ENCODE results near the gene BICRA.
"Not testable (repeated sequence)": the region's sequence is repeated elsewhere in the genome, so short reads cannot be mapped to it uniquely, and the experiment has no call there.

Gene BICRA

DNA sequence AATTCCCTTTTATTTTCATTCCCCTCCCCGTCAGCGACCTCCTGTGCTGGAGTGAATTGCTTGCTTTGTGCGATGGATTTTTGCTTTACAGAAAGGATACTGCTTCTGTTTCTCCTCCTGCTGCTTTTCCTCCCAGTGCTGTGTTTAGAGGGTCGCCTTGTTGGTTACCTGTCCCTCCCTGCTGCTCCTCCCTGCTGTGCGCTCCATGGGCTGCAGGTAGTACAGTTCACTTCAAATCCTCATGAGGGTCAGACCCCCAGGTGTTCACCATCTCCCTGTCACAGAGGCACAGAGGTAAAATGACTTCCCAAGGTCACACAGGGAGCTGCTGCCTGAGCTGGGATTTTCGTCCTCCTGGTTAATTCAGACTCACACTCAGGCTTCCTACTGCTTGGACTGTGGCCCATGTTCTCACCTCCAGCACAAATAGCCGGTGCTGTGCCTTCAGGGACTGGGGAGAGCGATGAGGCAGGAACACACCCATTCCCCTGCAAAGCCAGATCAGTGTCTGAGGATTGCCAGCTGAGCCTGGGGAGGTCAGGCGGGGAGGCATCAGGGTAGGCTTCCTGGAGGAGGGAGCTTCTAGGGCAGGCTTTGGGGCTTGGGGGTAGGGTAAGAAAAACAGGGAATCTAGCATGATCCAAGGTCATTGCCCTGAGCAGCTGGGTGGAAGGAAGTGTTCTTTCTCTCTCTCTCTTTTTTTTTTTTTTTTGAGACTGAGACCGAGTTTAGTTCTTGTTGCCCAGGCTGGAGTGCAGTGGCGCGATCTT lies 14.4 kb downstream of the BICRA start:
- Histone ChIP-seq H3K4me3 (ENCODE audit: low read length) (no peak overlapping the region), H3K4me2 (ENCODE audit: low read length) (no peak overlapping the region), H3K27me3 (ENCODE audit: control insufficient read depth, insufficient read depth, low read length) (no peaks in the 10 kb centered on the region), H3K36me3 (ENCODE audit: insufficient read depth, low read length) (peaks cover 6% of the 10 kb centered on the region), H3K9me3 (replicated peaks; ENCODE audit: low read length) (no peaks in the 10 kb centered on the region), H3K4me1 (ENCODE audit: control insufficient read depth, insufficient read depth, low read length) (peaks cover 5% of the 10 kb centered on the region), H3K9ac (ENCODE audit: low read depth, low read length) (no peak overlapping the region)

DNA sequence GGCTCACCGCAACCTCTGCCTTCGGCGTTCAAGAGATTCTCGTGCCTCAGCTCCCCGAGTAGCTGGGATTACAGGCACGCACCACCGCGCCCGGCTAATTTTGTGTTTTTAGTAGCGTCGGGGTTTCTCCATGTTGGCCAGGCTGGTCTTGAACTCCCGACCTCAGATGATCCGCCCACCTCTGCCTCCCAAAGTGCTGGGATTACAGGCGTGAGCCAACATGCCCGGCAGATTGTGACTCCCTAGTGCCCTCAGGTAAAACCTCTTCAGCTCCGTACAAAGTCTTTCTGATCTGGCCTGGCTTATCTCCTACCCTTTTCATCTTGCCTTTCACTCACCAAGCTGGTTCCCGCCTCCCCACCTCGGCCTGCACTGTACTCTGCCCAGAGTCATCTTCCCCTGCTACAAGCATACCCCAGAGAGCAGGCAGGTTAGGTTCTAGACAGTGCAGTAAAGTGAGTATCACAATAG lies 15.0 kb downstream of the BICRA start:
- Histone ChIP-seq H3K9me3 (replicated peaks; ENCODE audit: low read length) (no peaks in the 10 kb centered on the region), H3K27me3 (ENCODE audit: control insufficient read depth, insufficient read depth, low read length) (no peaks in the 10 kb centered on the region), H3K4me1 (ENCODE audit: control insufficient read depth, insufficient read depth, low read length) (no peaks in the 10 kb centered on the region), H3K9ac (ENCODE audit: low read depth, low read length) (no peak overlapping the region), H3K4me2 (ENCODE audit: low read length) (no peak overlapping the region), H3K36me3 (ENCODE audit: insufficient read depth, low read length) (peaks cover 6% of the 10 kb centered on the region), H3K4me3 (ENCODE audit: low read length) (no peak overlapping the region)

DNA sequence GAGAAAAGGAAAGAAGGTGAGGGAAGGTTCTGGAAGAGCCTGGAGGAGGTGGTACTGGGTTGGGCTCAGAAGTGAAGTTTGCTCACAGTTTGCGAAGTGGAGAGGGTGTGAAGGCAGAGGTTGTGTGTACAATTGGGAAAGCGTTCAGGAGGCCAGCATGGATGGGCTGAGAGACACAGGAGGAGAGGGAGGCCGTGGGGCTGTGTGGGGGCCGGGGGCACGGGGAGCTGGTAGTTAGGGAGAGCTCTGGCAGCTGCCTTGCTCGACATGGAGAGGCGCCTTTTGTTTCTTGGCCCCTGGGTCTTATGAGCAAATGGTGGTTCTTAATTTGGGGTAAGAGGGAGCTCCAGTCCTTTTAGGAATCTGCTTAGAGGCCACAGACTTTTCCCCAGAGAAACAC lies 16.7 kb downstream of the BICRA start:
- Histone ChIP-seq H3K4me3 (ENCODE audit: low read length) (no peak overlapping the region), H3K27me3 (ENCODE audit: control insufficient read depth, insufficient read depth, low read length) (no peaks in the 10 kb centered on the region), H3K4me1 (ENCODE audit: control insufficient read depth, insufficient read depth, low read length) (peaks cover under 1% of the 10 kb centered on the region), H3K36me3 (ENCODE audit: insufficient read depth, low read length) (peaks cover 9% of the 10 kb centered on the region), H3K9ac (ENCODE audit: low read depth, low read length) (no peak overlapping the region), H3K4me2 (ENCODE audit: low read length) (no peak overlapping the region), H3K9me3 (replicated peaks; ENCODE audit: low read length) (no peaks in the 10 kb centered on the region)

DNA sequence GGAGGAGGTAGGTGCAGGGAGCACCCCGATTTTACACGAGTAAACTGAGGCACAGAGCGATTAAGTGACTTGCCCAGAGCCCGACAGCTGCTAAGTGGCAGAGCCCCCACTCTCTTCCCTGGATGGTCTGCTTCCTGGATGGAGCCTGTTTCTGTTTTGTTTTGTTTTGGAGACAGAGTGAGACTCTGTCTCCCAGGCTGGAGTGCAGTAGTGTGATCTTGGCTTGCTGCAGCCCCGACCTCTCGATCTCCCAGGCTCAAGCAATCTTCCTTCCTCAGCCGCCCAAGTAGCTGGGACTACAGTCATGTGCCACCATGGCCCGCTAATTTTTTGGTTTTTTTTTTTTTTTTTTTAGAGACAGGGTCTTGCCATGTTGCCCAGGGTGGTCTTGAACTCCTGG lies 17.3 kb downstream of the BICRA start:
- Histone ChIP-seq H3K4me3 (ENCODE audit: low read length) (no peak overlapping the region), H3K36me3 (ENCODE audit: insufficient read depth, low read length) (peaks cover 11% of the 10 kb centered on the region), H3K27me3 (ENCODE audit: control insufficient read depth, insufficient read depth, low read length) (no peaks in the 10 kb centered on the region), H3K4me1 (ENCODE audit: control insufficient read depth, insufficient read depth, low read length) (peaks cover 4% of the 10 kb centered on the region), H3K9ac (ENCODE audit: low read depth, low read length) (no peak overlapping the region), H3K9me3 (replicated peaks; ENCODE audit: low read length) (no peaks in the 10 kb centered on the region), H3K4me2 (ENCODE audit: low read length) (no peak overlapping the region)

DNA sequence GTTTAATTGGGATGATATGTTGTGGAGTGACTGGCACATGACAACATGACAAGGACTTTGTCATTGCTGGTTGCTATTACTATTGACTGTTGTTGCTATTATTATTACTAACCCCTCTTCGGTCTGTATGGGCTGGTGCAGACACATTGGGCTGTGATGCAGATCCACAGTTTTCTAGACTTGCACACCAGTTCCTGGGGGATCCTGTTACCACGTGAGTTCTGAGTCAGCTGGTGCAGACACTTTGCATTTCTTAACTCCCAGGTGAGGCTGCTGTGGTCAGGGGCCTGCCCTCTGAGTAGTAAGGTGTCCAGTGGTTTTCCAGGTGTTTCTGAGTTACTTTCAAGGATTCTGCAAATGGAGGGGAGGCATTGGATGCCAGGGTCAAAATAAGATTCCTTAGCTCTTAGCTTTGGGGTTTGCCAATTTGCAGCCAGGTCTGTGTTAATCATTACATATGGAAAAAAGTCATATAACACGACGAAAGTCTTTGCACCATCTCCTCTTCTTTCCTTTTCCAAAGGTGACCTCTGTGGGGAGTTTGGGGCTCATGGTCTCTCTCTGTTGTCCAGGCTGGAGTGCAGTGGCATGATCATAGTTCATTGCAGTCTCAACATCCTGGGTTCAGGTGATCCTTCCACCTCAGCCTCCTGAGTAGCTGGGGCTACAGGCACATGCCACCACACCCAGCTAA lies 19.3 kb downstream of the BICRA start:
- H3K4me2 ChIP-seq (ENCODE audit: low read length) = no peak overlapping the region
- H3K4me1 ChIP-seq (ENCODE audit: control insufficient read depth, insufficient read depth, low read length) = peaks cover 10% of the 10 kb centered on the region
- no peak overlapping the region for H3K9ac ChIP-seq (ENCODE audit: low read depth, low read length)
- H3K4me3 ChIP-seq (ENCODE audit: low read length) = no peak overlapping the region
- no peaks in the 10 kb centered on the region for H3K27me3 ChIP-seq (ENCODE audit: control insufficient read depth, insufficient read depth, low read length)
- peaks cover 15% of the 10 kb centered on the region for H3K36me3 ChIP-seq (ENCODE audit: insufficient read depth, low read length)
- H3K9me3 ChIP-seq (replicated peaks; ENCODE audit: low read length) = no peaks in the 10 kb centered on the region

DNA sequence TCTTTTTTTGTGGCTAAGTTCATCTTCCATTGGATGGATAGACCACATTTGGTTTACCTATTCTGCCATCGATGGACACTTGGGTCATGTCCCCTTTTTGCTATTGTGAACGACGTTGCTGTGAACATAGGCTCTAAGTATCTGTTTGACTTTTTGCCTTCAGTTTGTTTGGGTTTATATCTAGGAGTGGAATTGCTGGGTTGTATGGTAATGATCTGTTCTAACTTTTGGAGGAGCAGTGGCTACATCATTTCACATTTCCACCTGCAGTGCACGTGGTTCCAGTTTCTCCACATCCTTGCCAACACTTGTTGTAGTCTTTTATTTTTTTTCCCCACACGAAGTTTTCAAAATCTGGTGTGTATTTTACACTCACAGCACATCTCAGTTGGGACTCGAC lies 21.7 kb downstream of the BICRA start:
- Histone ChIP-seq H3K4me2 (ENCODE audit: low read length) (no peak overlapping the region), H3K27me3 (ENCODE audit: control insufficient read depth, insufficient read depth, low read length) (no peaks in the 10 kb centered on the region), H3K4me3 (ENCODE audit: low read length) (no peak overlapping the region), H3K36me3 (ENCODE audit: insufficient read depth, low read length) (peaks cover 10% of the 10 kb centered on the region), H3K9me3 (replicated peaks; ENCODE audit: low read length) (no peaks in the 10 kb centered on the region), H3K9ac (ENCODE audit: low read depth, low read length) (no peak overlapping the region), H3K4me1 (ENCODE audit: control insufficient read depth, insufficient read depth, low read length) (peaks cover 10% of the 10 kb centered on the region)

DNA sequence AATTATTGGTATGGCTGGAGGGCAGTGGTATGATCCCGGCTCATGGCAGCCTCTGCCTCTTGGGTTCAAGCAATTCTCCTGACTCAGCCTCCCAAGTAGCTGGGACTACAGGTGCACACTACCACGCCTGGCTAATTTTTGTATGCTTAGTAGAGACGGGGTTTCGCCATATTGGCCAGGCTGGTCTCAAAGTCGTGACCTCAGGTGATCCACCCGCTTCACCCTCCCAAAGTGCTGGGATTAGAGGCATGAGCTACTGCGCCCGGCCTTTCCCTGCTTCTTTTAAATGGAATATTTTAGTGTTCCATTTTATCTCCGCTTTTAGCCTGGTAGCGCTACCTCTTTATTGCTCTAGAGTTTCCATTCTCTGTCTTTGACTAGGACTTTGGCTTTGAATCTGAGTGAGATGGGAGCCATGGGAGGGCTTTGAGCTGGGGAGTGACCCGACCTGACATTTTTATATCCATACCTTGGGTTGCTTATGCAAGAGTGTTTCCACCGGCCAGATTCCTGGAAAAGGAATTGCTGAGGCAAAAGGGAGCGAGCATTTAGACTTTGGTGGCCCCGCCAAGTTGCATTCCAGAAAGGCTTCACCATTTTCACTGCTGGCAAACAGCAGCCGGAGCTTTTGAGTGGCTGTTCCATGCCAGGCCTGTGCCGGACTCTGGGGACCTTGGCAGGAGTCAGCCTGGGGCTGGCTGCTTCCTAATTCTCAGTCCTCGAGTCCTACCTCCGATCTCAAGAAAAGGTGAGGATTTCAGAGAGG lies 22.9 kb downstream of the BICRA start:
- Histone ChIP-seq H3K27me3 (ENCODE audit: control insufficient read depth, insufficient read depth, low read length) (no peaks in the 10 kb centered on the region), H3K9ac (ENCODE audit: low read depth, low read length) (no peak overlapping the region), H3K4me1 (ENCODE audit: control insufficient read depth, insufficient read depth, low read length) (peaks cover 10% of the 10 kb centered on the region)

DNA sequence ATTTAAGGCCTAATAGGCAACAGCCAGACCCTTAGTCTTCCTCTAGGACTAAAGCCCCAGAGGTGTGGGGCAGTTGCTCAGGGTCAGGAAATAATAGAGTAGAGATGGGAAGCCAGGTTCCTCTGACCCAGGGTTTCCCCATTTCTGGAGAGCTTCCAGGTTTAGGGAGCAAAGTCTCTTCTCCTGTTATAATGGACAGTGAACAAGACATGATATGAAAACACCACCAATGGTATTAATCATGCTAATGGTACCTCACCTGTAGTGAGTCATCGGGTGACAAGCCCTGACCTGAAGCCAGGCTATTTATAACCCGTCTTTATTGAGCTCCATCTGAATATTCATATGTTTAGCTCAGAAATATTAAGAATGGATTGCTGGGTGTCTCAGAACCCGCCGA lies 24.6 kb downstream of the BICRA start:
- H3K9ac ChIP-seq (ENCODE audit: low read depth, low read length) = no peak overlapping the region
- H3K4me2 ChIP-seq (ENCODE audit: low read length) = no peak overlapping the region
- peaks cover 10% of the 10 kb centered on the region for H3K4me1 ChIP-seq (ENCODE audit: control insufficient read depth, insufficient read depth, low read length)
- H3K9me3 ChIP-seq (replicated peaks; ENCODE audit: low read length) = no peaks in the 10 kb centered on the region
- H3K36me3 ChIP-seq (ENCODE audit: insufficient read depth, low read length) = peaks cover 10% of the 10 kb centered on the region
- no peak overlapping the region for H3K4me3 ChIP-seq (ENCODE audit: low read length)
- no peaks in the 10 kb centered on the region for H3K27me3 ChIP-seq (ENCODE audit: control insufficient read depth, insufficient read depth, low read length)

More for the DNA sequence above, 22.9 kb downstream of the BICRA start:
- Histone ChIP-seq H3K4me3 (ENCODE audit: low read length) (no peak overlapping the region), H3K4me2 (ENCODE audit: low read length) (no peak overlapping the region), H3K36me3 (ENCODE audit: insufficient read depth, low read length) (peaks cover 10% of the 10 kb centered on the region), H3K9me3 (replicated peaks; ENCODE audit: low read length) (no peaks in the 10 kb centered on the region)

DNA sequence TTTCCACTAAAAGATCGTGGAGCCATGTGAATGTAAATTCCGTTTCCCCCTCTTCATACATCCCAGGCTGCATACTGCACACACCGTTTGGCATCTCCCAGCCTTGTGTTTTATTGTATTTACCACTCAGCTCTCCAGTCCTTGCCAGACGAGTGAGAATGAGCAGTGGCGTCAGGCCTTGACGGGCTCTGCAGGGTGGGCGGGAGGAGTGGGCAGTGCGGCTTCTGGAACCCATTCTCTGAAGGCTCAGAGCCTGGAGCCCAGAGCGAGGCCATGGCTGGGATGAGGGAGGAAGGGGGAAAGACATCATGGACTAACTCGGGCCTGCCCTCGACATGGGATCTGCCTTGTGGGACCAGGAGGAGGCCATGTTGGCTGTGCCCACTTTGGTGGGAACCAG lies 25.1 kb downstream of the BICRA start:
- Histone ChIP-seq H3K4me1 (ENCODE audit: control insufficient read depth, insufficient read depth, low read length) (peaks cover 10% of the 10 kb centered on the region), H3K36me3 (ENCODE audit: insufficient read depth, low read length) (peaks cover 10% of the 10 kb centered on the region), H3K9me3 (replicated peaks; ENCODE audit: low read length) (no peaks in the 10 kb centered on the region), H3K4me2 (ENCODE audit: low read length) (no peak overlapping the region), H3K9ac (ENCODE audit: low read depth, low read length) (no peak overlapping the region), H3K27me3 (ENCODE audit: control insufficient read depth, insufficient read depth, low read length) (no peaks in the 10 kb centered on the region), H3K4me3 (ENCODE audit: low read length) (no peak overlapping the region)

DNA sequence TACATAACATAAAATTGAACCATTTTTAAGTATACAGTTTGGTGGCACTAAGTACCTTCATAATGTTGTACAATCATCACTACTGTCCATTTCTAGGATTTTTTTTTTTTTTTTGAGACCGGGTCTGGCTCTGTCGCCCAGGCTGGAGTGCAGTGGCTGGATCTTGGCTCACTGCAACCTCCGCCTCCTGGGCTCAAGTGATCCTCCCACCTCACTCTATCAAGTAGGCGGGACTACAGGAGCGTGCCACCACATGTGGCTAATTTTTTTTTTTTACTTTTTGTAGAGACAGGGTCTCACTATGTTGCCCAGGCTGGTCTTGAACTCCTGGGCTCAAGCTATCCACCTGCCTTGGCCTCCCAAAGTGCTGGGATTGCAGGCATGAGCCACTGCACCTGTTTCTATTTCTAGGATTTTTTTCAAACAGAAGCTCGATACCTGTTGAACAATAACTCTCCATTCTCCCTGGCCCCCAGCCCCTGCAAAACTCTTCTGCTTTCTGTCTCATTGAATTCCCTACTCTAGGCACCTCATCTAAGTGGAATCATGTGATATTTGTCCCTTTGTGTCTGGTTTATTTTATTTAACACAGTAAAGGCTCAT lies 26.3 kb downstream of the BICRA start:
- H3K4me3 ChIP-seq (ENCODE audit: low read length); H3K36me3 ChIP-seq (ENCODE audit: insufficient read depth, low read length); H3K27me3 ChIP-seq (ENCODE audit: control insufficient read depth, insufficient read depth, low read length); H3K9me3 ChIP-seq (replicated peaks; ENCODE audit: low read length); H3K9ac ChIP-seq (ENCODE audit: low read depth, low read length); H3K4me2 ChIP-seq (ENCODE audit: low read length): not testable (repeated sequence)
- peaks cover 10% of the 10 kb centered on the region for H3K4me1 ChIP-seq (ENCODE audit: control insufficient read depth, insufficient read depth, low read length)

DNA sequence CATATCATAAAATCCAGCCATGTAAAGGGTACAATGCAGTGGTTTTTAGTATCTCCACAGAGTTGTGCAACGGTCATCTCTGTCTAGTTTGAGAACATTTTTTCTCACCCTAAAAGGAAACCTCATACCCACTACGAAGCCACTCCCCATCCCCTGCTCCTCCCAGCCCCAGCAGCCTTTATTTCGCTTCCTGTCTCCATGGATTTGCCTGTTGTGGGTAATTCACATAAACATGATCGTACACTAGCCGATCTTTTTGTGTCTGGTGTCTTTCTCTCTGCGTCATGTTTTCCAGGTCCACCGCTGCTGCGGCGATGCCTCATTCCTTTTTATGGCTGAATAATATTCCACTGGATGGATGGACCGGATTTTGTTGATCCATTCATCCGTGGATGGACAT lies 28.6 kb downstream of the BICRA start:
- Histone ChIP-seq H3K27me3 (ENCODE audit: control insufficient read depth, insufficient read depth, low read length) (no peaks in the 10 kb centered on the region), H3K9ac (ENCODE audit: low read depth, low read length) (no peak overlapping the region), H3K4me3 (ENCODE audit: low read length) (no peak overlapping the region), H3K4me2 (ENCODE audit: low read length) (no peak overlapping the region), H3K4me1 (ENCODE audit: control insufficient read depth, insufficient read depth, low read length) (no peaks in the 10 kb centered on the region), H3K36me3 (ENCODE audit: insufficient read depth, low read length) (peaks cover 2% of the 10 kb centered on the region), H3K9me3 (replicated peaks; ENCODE audit: low read length) (no peaks in the 10 kb centered on the region)
